Measurements from ENCODE around the gene MAGI1. TPM values are rescaled to one million over a fixed set of nuclear protein-coding genes. Genes with fewer than 3 reads are reported as not detected.

The MAGI1 gene
- total and polyA plus RNA-seq, 10 donors = 3.5 to 104 (median 62.3) TPM

DNA sequence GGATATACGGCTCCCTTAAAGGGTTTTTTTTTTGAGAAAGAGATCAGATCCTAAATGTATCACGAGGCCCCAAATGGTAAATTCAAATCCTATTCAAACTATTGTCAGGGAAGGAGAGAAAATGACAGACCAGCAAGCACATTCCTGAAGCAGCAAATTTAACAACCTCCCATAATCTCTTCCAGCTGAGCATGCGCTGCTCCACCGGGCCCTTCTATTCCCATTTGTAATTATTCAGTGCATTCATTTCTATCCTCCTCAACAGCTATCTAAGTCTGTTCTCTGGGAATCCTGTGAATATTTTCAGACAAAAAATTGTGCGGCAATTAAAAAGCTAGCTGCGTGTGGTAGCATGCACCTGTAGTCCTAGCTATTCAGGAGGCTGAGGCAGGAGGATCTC lies 43.2 kb downstream of the MAGI1 start:
- Histone ChIP-seq H3K4me3 (no peak overlapping the region), H3K27ac (peak overlapping the region in 3 of 8 donors; percentile 11 to 35 (median 23)), H3K4me1 (peaks cover 0 to 39% (median 11%) of the 10 kb centered on the region in 6 donors), H3K36me3 (no peaks in the 10 kb centered on the region), H3K27me3 (replicated peaks in 1 of 7) (no peaks in the 10 kb centered on the region), H3K9me3 (no peaks in the 10 kb centered on the region)
- intact Hi-C loops (cut with DNase I; ENCODE audit: low total_unique reads) = no loop called here
- WGBS, 5 donors = 83 to 91% (median 87%) methylated on average over 6 of the region's 6 CpGs
- DNase-seq = no peak
- TF ChIP-seq, protein P1, sequence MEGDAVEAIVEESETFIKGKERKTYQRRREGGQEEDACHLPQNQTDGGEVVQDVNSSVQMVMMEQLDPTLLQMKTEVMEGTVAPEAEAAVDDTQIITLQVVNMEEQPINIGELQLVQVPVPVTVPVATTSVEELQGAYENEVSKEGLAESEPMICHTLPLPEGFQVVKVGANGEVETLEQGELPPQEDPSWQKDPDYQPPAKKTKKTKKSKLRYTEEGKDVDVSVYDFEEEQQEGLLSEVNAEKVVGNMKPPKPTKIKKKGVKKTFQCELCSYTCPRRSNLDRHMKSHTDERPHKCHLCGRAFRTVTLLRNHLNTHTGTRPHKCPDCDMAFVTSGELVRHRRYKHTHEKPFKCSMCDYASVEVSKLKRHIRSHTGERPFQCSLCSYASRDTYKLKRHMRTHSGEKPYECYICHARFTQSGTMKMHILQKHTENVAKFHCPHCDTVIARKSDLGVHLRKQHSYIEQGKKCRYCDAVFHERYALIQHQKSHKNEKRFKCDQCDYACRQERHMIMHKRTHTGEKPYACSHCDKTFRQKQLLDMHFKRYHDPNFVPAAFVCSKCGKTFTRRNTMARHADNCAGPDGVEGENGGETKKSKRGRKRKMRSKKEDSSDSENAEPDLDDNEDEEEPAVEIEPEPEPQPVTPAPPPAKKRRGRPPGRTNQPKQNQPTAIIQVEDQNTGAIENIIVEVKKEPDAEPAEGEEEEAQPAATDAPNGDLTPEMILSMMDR (IDR thresholded peaks at IDR 0.05 in 8 of 11, conservative IDR thresholded peaks at IDR 0.05 in 3 of 11) = no peak
- no peak for TF ChIP-seq POLR2AphosphoS5 (IDR thresholded peaks at IDR 0.05)
- no peak for TF ChIP-seq POLR2A (IDR thresholded peaks at IDR 0.05)

DNA sequence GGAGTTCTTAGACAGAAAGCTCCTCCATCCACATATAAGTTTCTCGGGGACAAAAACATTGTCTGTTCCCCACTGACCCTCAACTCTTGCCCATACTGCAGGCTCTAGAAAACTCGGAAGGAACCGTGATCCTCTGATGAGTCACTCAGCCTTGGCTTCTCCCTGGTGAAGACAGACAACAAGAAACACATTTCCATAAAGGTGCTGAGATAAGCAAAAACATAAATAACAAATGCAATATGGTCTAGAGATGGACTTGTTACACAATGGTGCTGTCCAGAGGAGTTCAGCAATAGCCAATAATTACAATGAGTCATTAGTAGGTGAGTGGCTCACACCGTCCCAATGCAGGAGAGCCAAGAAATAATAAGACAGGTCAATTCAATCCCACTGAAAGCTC lies 43.7 kb downstream of the MAGI1 start:
- H3K4me3 ChIP-seq = no peak overlapping the region
- H3K27me3 ChIP-seq (replicated peaks in 1 of 7) = no peaks in the 10 kb centered on the region
- no peaks in the 10 kb centered on the region for H3K36me3 ChIP-seq
- DNase-seq = no peak
- 56 to 89% (median 70%) methylated on average over 4 of the region's 4 CpGs for WGBS, 5 donors
- peaks cover 0 to 39% (median 11%) of the 10 kb centered on the region in 6 donors for H3K4me1 ChIP-seq
- peak overlapping the region in 3 of 8 donors; percentile 11 to 35 (median 23) for H3K27ac ChIP-seq
- peak in 1 of 3 donors; percentile 15 for TF ChIP-seq POLR2AphosphoS5 (IDR thresholded peaks at IDR 0.05)
- no peak for TF ChIP-seq POLR2A (IDR thresholded peaks at IDR 0.05)
- no peaks in the 10 kb centered on the region for H3K9me3 ChIP-seq
- intact Hi-C loops (cut with DNase I; ENCODE audit: low total_unique reads) = no loop called here

- Histone ChIP-seq H3K9me3 (no peaks in the 10 kb centered on the region), H3K27me3 (replicated peaks in 1 of 7) (no peaks in the 10 kb centered on the region), H3K4me1 (peaks cover 0 to 35% (median 9%) of the 10 kb centered on the region in 6 donors), H3K27ac (no peak overlapping the region), H3K36me3 (no peaks in the 10 kb centered on the region), H3K4me3 (no peak overlapping the region)
- TF ChIP-seq, protein P1 (IDR thresholded peaks at IDR 0.05 in 8 of 11, conservative IDR thresholded peaks at IDR 0.05 in 3 of 11) = no peak
- TF ChIP-seq POLR2AphosphoS5 (IDR thresholded peaks at IDR 0.05) (no peak), POLR2A (IDR thresholded peaks at IDR 0.05) (no peak)
- no peak for DNase-seq
- intact Hi-C loops (cut with DNase I; ENCODE audit: low total_unique reads) = no loop called here
- WGBS, 5 donors = 93 to 100% (median 95%) methylated on average over 1 of the region's 1 CpG
Measured at GRCh38 chr3:65993134-65993900, 45.4 kb downstream of the MAGI1 start.

- Histone ChIP-seq H3K36me3 (no peaks in the 10 kb centered on the region), H3K4me3 (no peak overlapping the region), H3K9me3 (no peaks in the 10 kb centered on the region), H3K27ac (no peak overlapping the region), H3K27me3 (replicated peaks in 1 of 7) (no peaks in the 10 kb centered on the region), H3K4me1 (peaks cover 0 to 24% (median 7%) of the 10 kb centered on the region in 6 donors)
- intact Hi-C loops (cut with DNase I; ENCODE audit: low total_unique reads) = no loop called here
- TF ChIP-seq POLR2A (IDR thresholded peaks at IDR 0.05) (no peak), POLR2AphosphoS5 (IDR thresholded peaks at IDR 0.05) (no peak)
- TF ChIP-seq, protein P1 (IDR thresholded peaks at IDR 0.05 in 8 of 11, conservative IDR thresholded peaks at IDR 0.05 in 3 of 11) = no peak
- DNase-seq = no peak
- WGBS, 5 donors = 65 to 92% (median 83%) methylated on average over 1 of the region's 1 CpG
Measured at GRCh38 chr3:65992106-65992505, 46.6 kb downstream of the MAGI1 start.
